Coronary artery (tissue), 2 donors: ENCODE results near the gene CEP95.
"Not testable (repeated sequence)": the region's sequence is repeated elsewhere in the genome, so short reads cannot be mapped to it uniquely, and the experiment has no call there.

Experiments used
- DNase-seq: peaks from one replicate; pipeline ENCODE4 v3.0.0-alpha.2; 2017; ENCODE audit warnings: low spot score
- H3K27ac ChIP-seq, 2 donors: fragments of 200-600 bp; sonication (generic); one replicate each; pipeline ENCODE4 v1.5.1; 2016 to 2019
- H3K4me3 ChIP-seq: fragments of 200-600 bp; sonication (generic); 2 replicates; pipeline ENCODE4 v1.5.1; 2016; ENCODE audit warnings: mild to moderate bottlenecking, moderate library complexity
- TF ChIP-seq, protein P1 (sequence below): fragments of 200-600 bp; sonication (generic); IDR thresholded peaks from one replicate; pipeline ENCODE4 v1.5.1; 2019; ENCODE audit warnings: antibody characterized with exemption

Gene CEP95, protein sequence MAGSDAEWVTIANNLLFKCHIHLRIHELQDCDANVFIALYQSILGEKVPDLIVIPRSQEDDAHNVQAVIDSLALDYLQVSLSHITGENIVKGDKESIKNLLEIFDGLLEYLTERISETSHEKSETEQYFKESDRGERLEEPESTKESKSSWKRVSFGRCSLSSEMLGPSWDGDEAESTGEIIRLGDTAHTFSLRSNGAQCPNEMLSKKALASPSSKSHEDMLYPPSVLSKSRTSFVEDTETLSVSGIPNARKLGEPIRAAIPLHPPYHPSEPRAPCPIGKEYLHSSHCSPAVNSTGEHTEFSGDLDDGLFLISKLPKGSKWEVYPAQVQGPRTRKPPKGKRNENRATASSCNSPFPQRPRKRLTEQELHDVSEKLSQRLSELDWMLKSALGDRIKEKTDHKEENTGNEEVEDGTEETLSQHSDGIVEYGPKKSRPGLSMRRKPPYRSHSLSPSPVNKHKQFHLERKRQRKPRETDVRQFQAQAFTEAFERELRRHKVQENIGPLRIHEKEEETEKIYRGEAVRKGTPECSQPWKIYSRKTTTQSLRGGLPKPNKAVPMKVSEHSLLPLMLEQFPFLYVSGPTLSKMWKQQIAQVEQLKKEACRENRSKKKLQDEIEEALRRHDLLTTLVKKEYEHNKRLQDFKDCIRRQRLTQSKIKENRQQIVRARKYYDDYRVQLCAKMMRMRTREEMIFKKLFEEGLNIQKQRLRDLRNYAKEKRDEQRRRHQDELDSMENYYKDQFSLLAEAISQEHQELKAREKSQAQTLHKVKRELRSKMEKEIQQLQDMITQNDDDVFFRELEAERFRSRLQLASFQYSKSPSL

DNA sequence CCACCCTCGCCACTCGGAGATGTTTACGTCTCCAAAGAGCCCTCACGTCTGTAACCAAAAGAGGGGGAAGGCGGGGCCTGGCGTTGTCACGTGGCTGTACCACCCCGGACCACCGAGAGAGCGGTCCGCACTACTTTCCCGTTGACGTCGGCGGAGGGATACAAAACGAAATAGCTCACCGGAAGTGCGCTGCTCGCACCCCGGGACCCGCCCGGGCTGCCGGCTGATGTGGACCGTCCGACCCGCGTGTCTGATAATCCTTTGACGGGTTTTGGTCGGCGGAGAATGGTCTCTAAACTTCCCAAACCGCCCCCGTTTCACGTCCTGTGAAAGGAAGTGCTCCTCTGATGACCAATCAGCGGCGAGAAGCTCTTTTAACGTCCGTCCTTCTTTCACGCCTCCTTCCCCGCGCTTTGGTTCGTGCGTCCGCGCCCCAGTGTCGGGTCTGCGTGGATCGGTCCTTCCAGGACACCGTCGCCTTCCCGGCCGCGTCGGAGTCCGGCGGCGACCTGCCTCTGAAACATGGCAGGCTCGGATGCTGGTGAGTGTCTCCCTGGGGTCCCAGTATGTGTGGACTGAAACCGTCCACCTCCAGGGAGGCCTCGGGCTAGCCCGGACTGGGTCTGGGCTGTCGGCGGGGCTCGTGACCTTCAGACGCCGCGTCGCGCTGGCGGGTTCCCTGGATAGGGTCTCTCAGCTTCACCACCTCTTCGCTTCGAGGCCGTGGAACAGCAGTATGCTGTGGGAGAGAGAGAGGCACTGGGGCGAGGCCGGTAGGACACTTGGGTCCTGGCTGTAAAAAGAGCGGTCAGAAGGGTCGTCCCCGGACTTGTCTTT, at the start of gene CEP95:
TSS of gene CEP95 (plus strand) at position 402 of the 837 bp plus-strand sequence. CDS start at position 523, 121 bp downstream.
- TF ChIP-seq, protein P1, sequence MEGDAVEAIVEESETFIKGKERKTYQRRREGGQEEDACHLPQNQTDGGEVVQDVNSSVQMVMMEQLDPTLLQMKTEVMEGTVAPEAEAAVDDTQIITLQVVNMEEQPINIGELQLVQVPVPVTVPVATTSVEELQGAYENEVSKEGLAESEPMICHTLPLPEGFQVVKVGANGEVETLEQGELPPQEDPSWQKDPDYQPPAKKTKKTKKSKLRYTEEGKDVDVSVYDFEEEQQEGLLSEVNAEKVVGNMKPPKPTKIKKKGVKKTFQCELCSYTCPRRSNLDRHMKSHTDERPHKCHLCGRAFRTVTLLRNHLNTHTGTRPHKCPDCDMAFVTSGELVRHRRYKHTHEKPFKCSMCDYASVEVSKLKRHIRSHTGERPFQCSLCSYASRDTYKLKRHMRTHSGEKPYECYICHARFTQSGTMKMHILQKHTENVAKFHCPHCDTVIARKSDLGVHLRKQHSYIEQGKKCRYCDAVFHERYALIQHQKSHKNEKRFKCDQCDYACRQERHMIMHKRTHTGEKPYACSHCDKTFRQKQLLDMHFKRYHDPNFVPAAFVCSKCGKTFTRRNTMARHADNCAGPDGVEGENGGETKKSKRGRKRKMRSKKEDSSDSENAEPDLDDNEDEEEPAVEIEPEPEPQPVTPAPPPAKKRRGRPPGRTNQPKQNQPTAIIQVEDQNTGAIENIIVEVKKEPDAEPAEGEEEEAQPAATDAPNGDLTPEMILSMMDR: no peak
- peak; percentile 97 for DNase-seq
- H3K27ac ChIP-seq: peak within 1 kb of the TSS; percentile 99 to 100
- H3K4me3 ChIP-seq: peak within 1 kb of the TSS; percentile 90

DNA sequence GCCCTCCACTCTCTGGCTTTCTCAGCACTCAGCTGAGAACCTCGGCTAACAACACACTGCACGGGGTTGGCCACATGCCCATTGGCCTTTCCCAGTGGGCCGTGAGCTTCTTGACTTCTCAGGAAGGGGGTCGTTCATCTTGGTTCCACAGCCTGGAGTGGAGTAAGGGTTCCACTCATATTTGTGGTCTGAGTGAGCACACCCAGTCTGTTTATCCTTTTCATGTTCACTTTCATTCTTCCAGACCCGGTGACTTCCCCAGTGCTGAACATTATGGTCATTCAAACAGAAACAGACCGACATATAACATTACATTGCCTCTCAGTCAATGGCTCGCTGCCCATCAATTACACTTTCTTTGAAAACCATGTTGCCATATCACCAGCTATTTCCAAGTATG, 49.6 kb upstream of the CEP95 start:
- Histone ChIP-seq H3K27ac (no peak overlapping the region), H3K4me3 (no peak overlapping the region)
- TF ChIP-seq, protein P1: no peak
- DNase-seq: no peak

DNA sequence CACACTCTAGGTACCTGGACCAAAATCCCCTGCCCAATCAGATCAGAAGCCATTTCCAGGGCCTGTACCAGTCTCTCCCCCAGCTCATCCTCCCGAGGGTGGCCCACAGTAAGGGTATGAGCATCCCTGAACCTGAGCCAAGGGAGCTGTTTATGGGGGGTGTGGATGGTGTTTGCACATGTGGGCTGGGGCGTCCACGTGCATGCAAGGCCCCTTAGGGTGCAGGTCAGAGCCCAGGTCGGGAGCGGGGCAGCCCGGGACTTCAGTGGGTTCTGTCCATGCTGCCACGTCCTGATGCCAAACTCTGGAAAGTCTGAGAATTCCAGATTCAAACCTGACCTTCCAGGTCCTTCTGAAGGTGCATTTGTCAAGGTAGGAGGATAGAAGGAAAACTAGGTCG, 48.0 kb upstream of the CEP95 start:
- no peak overlapping the region for H3K4me3 ChIP-seq
- DNase-seq: no peak
- H3K27ac ChIP-seq: no peak overlapping the region
- TF ChIP-seq, protein P1: no peak

DNA sequence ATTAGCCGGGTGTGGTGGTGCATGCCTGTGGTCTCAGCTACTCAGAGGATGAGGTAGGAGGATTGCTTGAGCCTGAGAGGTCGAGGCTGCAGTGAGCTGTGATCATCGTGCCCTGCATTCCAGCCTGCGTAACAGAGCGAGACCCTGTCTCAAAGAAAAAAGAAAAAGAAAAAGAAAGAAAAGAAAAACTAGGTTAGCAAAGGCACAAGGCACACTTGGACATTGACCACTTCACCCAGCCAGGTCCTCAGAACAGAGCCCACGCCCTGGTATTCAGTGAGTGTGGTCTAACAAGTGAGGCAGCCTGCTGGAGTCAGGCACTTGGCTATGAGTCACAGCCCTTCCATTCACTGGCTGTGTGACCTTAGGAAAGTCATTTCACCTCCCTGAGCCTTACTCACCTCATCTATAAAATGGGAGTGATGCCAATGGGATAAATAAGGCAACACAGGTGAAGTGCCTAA, 47.5 kb upstream of the CEP95 start:
- DNase-seq: no peak

DNA sequence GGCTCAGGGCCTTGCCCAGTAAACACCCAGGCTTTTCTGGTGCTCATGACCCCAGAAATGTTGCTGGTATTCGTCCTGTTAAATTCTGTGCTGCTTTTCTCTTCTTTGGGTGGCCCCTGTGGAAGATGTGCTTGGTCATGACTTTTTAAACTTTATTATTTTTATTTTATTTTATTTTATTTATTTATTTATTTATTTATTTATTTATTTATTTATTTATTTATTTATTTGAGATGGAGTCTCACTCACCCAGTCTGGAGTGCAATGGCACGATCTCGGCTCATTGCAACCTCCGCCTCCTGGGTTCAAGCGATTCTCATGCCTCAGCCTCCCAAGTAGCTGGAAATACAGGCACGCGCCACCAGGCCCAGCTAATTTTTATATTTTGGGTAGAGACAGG, 47.0 kb upstream of the CEP95 start:
- DNase-seq, H3K27ac ChIP-seq, H3K4me3 ChIP-seq: not testable (repeated sequence)

More for the DNA sequence above, 47.5 kb upstream of the CEP95 start:
- no peak overlapping the region for H3K27ac ChIP-seq
- TF ChIP-seq, protein P1: no peak
- H3K4me3 ChIP-seq: no peak overlapping the region

DNA sequence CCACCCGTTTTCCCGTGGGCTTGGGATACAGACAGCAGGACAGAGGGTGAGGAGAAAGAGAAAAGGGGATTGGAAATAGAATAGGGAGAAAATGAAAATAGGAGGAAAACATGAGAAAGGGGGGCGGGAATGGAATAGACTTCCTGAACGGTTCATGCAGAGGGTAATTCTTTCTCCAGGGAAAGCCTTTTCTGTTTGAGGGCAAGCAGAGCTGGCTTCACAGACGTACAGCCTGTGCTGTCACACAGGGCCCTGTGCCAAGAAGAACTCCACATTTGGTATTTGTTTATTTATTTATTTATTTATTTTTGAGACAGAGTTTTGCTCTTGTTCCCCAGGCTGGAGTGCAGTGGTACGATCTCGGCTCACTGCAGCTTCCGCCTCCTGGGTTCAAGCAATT, 45.8 kb upstream of the CEP95 start:
- no peak overlapping the region for H3K27ac ChIP-seq
- TF ChIP-seq, protein P1: no peak
- DNase-seq: no peak
- no peak overlapping the region for H3K4me3 ChIP-seq

DNA sequence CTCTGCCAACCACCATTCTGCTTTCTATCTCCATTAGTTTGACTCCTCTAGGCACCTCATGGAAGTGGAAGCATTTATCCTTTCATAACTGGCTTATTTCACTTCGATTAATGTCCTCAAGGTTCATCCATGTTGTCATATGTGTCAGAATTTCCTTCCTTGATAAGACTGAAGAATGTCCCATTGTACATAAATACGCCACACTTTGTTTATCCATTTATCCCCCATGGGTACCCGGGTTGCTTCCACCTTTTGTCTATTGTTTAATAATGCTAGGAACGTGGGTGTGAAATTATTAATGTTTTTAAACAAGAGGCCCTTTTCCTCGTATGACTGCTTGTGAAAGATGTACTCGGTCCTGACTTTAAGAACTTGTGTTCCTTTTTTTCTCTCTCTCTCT, 45.0 kb upstream of the CEP95 start:
- DNase-seq: no peak
- TF ChIP-seq, protein P1: no peak
- Histone ChIP-seq H3K27ac (no peak overlapping the region), H3K4me3 (no peak overlapping the region)
